GM23338 (cell line): ENCODE data around the gene DPYD. TPM values are rescaled to one million over a fixed set of nuclear protein-coding genes. Genes with fewer than 3 reads are reported as not detected.

Source experiments
- ATAC-seq: fragments of 200-7000 bp; cut with Tn5 transposase; 3 replicates; pipeline ENCODE4 v1.9.1; 2020
- DNase-seq: peaks from one replicate; pipeline ENCODE4 v3.0.0-alpha.2; 2015; ENCODE audit warnings: low spot score
- H2AFZ ChIP-seq: fragments of 200-600 bp; sonication (generic); 2 replicates; pipeline ENCODE4 v1.8.0; 2016; ENCODE audit warnings: antibody characterized with exemption, mild to moderate bottlenecking, moderate library complexity
- H3F3A ChIP-seq: fragments of 200-600 bp; sonication (generic); replicated peaks from 2 replicates; pipeline ENCODE4 v1.8.0; 2017; ENCODE audit warnings: antibody characterized with exemption, mixed run types, low read depth
- H3K27ac ChIP-seq: fragments of 200-600 bp; sonication (generic); 2 replicates; pipeline ENCODE4 v1.6.1; 2016; ENCODE audit warnings: low read depth
- H3K27me3 ChIP-seq: fragments of 200-600 bp; sonication (generic); 2 replicates; pipeline ENCODE4 v1.8.0; 2016; ENCODE audit warnings: mild to moderate bottlenecking, mixed run types, moderate library complexity; ENCODE audit not compliant: insufficient read depth
- H3K36me3 ChIP-seq: fragments of 200-600 bp; sonication (generic); 2 replicates; pipeline ENCODE4 v1.8.0; 2016; ENCODE audit warnings: mild to moderate bottlenecking; ENCODE audit not compliant: insufficient read depth
- H3K4me1 ChIP-seq: fragments of 200-600 bp; sonication (generic); 2 replicates; pipeline ENCODE4 v1.8.0; 2016; ENCODE audit warnings: mild to moderate bottlenecking, moderate library complexity; ENCODE audit not compliant: insufficient read depth
- H3K4me2 ChIP-seq: fragments of 200-600 bp; sonication (generic); 2 replicates; pipeline ENCODE4 v1.7.1; 2017; ENCODE audit warnings: mixed run types
- H3K4me3 ChIP-seq: fragments of 200-600 bp; sonication (generic); 2 replicates; pipeline ENCODE4 v1.6.1; 2016; ENCODE audit warnings: mixed run types
- H3K79me2 ChIP-seq: fragments of 200-600 bp; sonication (generic); replicated peaks from 2 replicates; pipeline ENCODE4 v1.8.0; 2017; ENCODE audit warnings: mild to moderate bottlenecking; ENCODE audit not compliant: insufficient read depth
- H3K9me2 ChIP-seq: fragments of 200-600 bp; sonication (generic); 2 replicates; pipeline ENCODE4 v1.8.0; 2017; ENCODE audit not compliant: insufficient read depth
- H4K20me1 ChIP-seq: fragments of 200-600 bp; sonication (generic); replicated peaks from 2 replicates; pipeline ENCODE4 v1.8.0; 2017; ENCODE audit warnings: mild to moderate bottlenecking; ENCODE audit not compliant: insufficient read depth
- H3K27ac Mint-ChIP-seq: 2 replicates; pipeline ENCODE4 v1.8.0; 2020; ENCODE audit warnings: inconsistent platforms, mild to moderate bottlenecking, moderate library complexity, mixed read lengths
- H3K27me3 Mint-ChIP-seq: 3 replicates; pipeline ENCODE4 v1.8.0; 2022; ENCODE audit warnings: low read depth, mild to moderate bottlenecking, moderate library complexity, mixed read lengths, inconsistent platforms; ENCODE audit not compliant: insufficient read depth, poor library complexity
- H3K36me3 Mint-ChIP-seq: 3 replicates; pipeline ENCODE4 v1.8.0; 2021; ENCODE audit warnings: low read depth, mild to moderate bottlenecking, inconsistent platforms, moderate library complexity, mixed read lengths
- H3K4me1 Mint-ChIP-seq: 3 replicates; pipeline ENCODE4 v1.8.0; 2020; ENCODE audit warnings: mild to moderate bottlenecking, inconsistent platforms, mixed read lengths
- H3K4me3 Mint-ChIP-seq: 3 replicates; pipeline ENCODE4 v1.8.0; 2021; ENCODE audit warnings: moderate library complexity, mild to moderate bottlenecking, inconsistent platforms, mixed read lengths
- H3K9me3 Mint-ChIP-seq: 3 replicates; pipeline ENCODE4 v1.8.0; 2020; ENCODE audit warnings: moderate library complexity, mild to moderate bottlenecking, inconsistent platforms, mixed read lengths
- CREB1 ChIP-seq: fragments of 250-450 bp; sonication (Bioruptor Pico); IDR thresholded peaks from 2 replicates; pipeline ENCODE4 v1.5.0; 2020; ENCODE audit warnings: low read depth, mild to moderate bottlenecking, moderate library complexity
- CTCF ChIP-seq, 2 experiments: fragments of 200-600 bp in 1 of 2; sonication (generic) in 1 of 2; conservative IDR thresholded peaks; 2 replicates each; pipeline versions ENCODE4 v1.5.1 to v1.6.1; 2016 to 2017; ENCODE audit warnings: antibody characterized with exemption in 2 of 2, low read depth in 2 of 2, mild to moderate bottlenecking in 2 of 2, moderate library complexity in 1 of 2
- EZH2 ChIP-seq: fragments of 200-600 bp; sonication (generic); IDR thresholded peaks from one replicate; pipeline ENCODE4 v1.8.0; 2017; ENCODE audit warnings: antibody characterized with exemption, mild to moderate bottlenecking, low read depth; ENCODE audit not compliant: unreplicated experiment
- JUNB ChIP-seq: IDR thresholded peaks from one replicate; pipeline ENCODE4 v1.6.1; 2016; ENCODE audit warnings: antibody characterized with exemption; ENCODE audit not compliant: unreplicated experiment
- NANOG ChIP-seq: IDR thresholded peaks from 2 replicates; pipeline ENCODE4 v1.6.1; 2016; ENCODE audit warnings: antibody characterized with exemption, borderline replicate concordance
- POLR2AphosphoS5 ChIP-seq: IDR thresholded peaks from 2 replicates; pipeline ENCODE4 v1.6.1; 2016; ENCODE audit warnings: antibody characterized with exemption, low read depth
- REST ChIP-seq: IDR thresholded peaks from one replicate; pipeline ENCODE4 v1.6.1; 2018; ENCODE audit warnings: antibody characterized with exemption; ENCODE audit not compliant: unreplicated experiment
- STAT1 ChIP-seq: IDR thresholded peaks from one replicate; pipeline ENCODE4 v1.6.1; 2016; ENCODE audit warnings: antibody characterized with exemption; ENCODE audit not compliant: unreplicated experiment
- ZNF331 ChIP-seq: fragments of 250-450 bp; sonication (Bioruptor Pico); IDR thresholded peaks from 2 replicates; pipeline ENCODE4 v1.5.0; 2020; ENCODE audit warnings: low read depth, mild to moderate bottlenecking, moderate library complexity
- polyA plus RNA-seq: library from polyadenylated mRNA; unstranded; fragments of >200 nt; fragmentation: Nextera tagmentation; extraction: Ambion mirVana; gene quantifications from 2 replicates; pipeline ENCODE4 v1.2.1, GENCODE V29; 2016
- total RNA-seq: library from RNA; depleted of rRNA; stranded (reverse); fragments of >200 nt; shearing (Covaris generic); gene quantifications from 2 replicates; pipeline ENCODE4 v1.2.3, GENCODE V29; 2014

Gene DPYD
- total and polyA plus RNA-seq, 2 experiments from 2014 or later = 0.50 to 1.6 TPM

- ATAC-seq (no peak), DNase-seq (no peak)
- TF ChIP-seq STAT1 = no peak
- TF ChIP-seq EZH2 = no peak
- TF ChIP-seq NANOG = no peak
- TF ChIP-seq ZNF331 (CRISPR knock-in tag) = no peak
- no peak for TF ChIP-seq CREB1 (CRISPR knock-in tag)
- TF ChIP-seq JUNB = no peak
- no peak for TF ChIP-seq REST
- no peak for TF ChIP-seq CTCF (conservative IDR thresholded peaks at IDR 0.05; ENCODE audit: low read depth in 2 of 2)
- TF ChIP-seq POLR2AphosphoS5 = no peak
- no peak overlapping the region for H3K27ac Mint-ChIP-seq
- Histone ChIP-seq H3F3A (no peaks in the 10 kb centered on the region), H3K36me3 (no peaks in the 10 kb centered on the region), H3K4me3 (no peak overlapping the region), H3K27me3 (peaks cover 3% of the 10 kb centered on the region; the same call in 1 of the 2 replicates), H3K4me1 (no peaks in the 10 kb centered on the region), H4K20me1 (no peaks in the 10 kb centered on the region), H3K9me2 (no peaks in the 10 kb centered on the region), H3K27ac (no peak overlapping the region), H3K4me2 (no peak overlapping the region), H3K79me2 (no peaks in the 10 kb centered on the region), H2AFZ (no peak overlapping the region)
- H3K27me3 Mint-ChIP-seq = peaks cover 2% of the 10 kb centered on the region
- H3K4me3 Mint-ChIP-seq = no peak overlapping the region
- no peaks in the 10 kb centered on the region for H3K36me3 Mint-ChIP-seq
- peaks cover 7% of the 10 kb centered on the region for H3K4me1 Mint-ChIP-seq
- no peaks in the 10 kb centered on the region for H3K9me3 Mint-ChIP-seq
Measured at GRCh38 chr1:97913506-97914139, 7.2 kb downstream of the DPYD start.
